Keratinocyte (primary cell): ENCODE measurements around the gene ACSS2. TPM values are rescaled to one million over a fixed set of nuclear protein-coding genes. Genes with fewer than 3 reads are reported as not detected.

Source experiments
- DNase-seq: peaks from one replicate; pipeline ENCODE4 v3.0.0-alpha.2; 2011; ENCODE audit warnings: low read depth, missing footprints, low spot score
- FAIRE-seq: peaks from 2 replicates; lab custom pipeline; 2011; peaks lifted over from hg19 to GRCh38; lab: Jason Lieb, UNC
- H2AFZ ChIP-seq: 2 replicates; pipeline ENCODE4 v1.6.0; 2012; ENCODE audit warnings: low read length, control low read depth, inconsistent platforms; ENCODE audit not compliant: control insufficient read depth
- H3K27ac ChIP-seq: 2 replicates; pipeline ENCODE4 v1.5.1; 2011; ENCODE audit warnings: low read length; ENCODE audit not compliant: control insufficient read depth, insufficient read depth
- H3K27me3 ChIP-seq: 3 replicates; pipeline ENCODE4 v1.6.0; 2011; ENCODE audit warnings: low read length; ENCODE audit not compliant: control insufficient read depth, insufficient read depth; ENCODE audit errors: extremely low read depth
- H3K36me3 ChIP-seq, 2 experiments: 2 replicates in 1 of 2; 3 replicates in 1 of 2; pipeline ENCODE4 v1.5.1; 2011; ENCODE audit warnings: low read length in 2 of 2, mild to moderate bottlenecking in 1 of 2; ENCODE audit not compliant: control insufficient read depth in 2 of 2, insufficient read depth in 2 of 2; ENCODE audit errors: extremely low read depth in 1 of 2
- H3K4me1 ChIP-seq: 3 replicates; pipeline ENCODE4 v1.5.1; 2011; ENCODE audit warnings: low read length; ENCODE audit not compliant: control insufficient read depth, insufficient read depth; ENCODE audit errors: extremely low read depth
- H3K4me2 ChIP-seq: 3 replicates; pipeline ENCODE4 v1.6.0; 2011; ENCODE audit warnings: low read depth, low read length; ENCODE audit not compliant: control insufficient read depth, insufficient read depth; ENCODE audit errors: extremely low read depth
- H3K4me3 ChIP-seq, 3 experiments: fragments of 200-600 bp in 1 of 3; sonication (generic) in 1 of 3; 2 replicates in 2 of 3; 3 replicates in 1 of 3; pipeline ENCODE4 v1.5.1; 2011 to 2016; ENCODE audit warnings: low read length in 3 of 3, mild to moderate bottlenecking in 3 of 3, control low read depth in 2 of 3, inconsistent platforms in 1 of 3, low read depth in 1 of 3, mixed read lengths in 1 of 3, mixed run types in 1 of 3, moderate library complexity in 1 of 3; ENCODE audit not compliant: control insufficient read depth in 2 of 3, insufficient read depth in 2 of 3; ENCODE audit errors: extremely low read depth in 1 of 3
- H3K79me2 ChIP-seq: 2 replicates; pipeline ENCODE4 v1.6.0; 2012; ENCODE audit warnings: low read length; ENCODE audit not compliant: control insufficient read depth, insufficient read depth
- H3K9ac ChIP-seq: 3 replicates; pipeline ENCODE4 v1.6.0; 2011; ENCODE audit warnings: low read length; ENCODE audit not compliant: control insufficient read depth, insufficient read depth; ENCODE audit errors: extremely low read depth
- H3K9me1 ChIP-seq: 3 replicates; pipeline ENCODE4 v1.6.0; 2011; ENCODE audit warnings: low read length; ENCODE audit not compliant: control insufficient read depth, insufficient read depth; ENCODE audit errors: extremely low read depth
- H3K9me3 ChIP-seq: 2 replicates; pipeline ENCODE4 v1.5.1; 2012; ENCODE audit warnings: low read depth, low read length; ENCODE audit not compliant: control insufficient read depth
- H4K20me1 ChIP-seq: 3 replicates; pipeline ENCODE4 v1.6.0; 2011; ENCODE audit warnings: low read length; ENCODE audit not compliant: control insufficient read depth, insufficient read depth; ENCODE audit errors: extremely low read depth
- EZH2 ChIP-seq: IDR thresholded peaks from one replicate; pipeline ENCODE4 v1.6.1; 2012; ENCODE audit warnings: inconsistent platforms, mild to moderate bottlenecking, low read length, moderate library complexity
- dilution Hi-C: fragments of 300-500 bp; cut with MboI; formaldehyde crosslinking; loops from one replicate; pipeline ENCODE4 v1.7.0; 2020; ENCODE audit warnings: low sequenced_read_pairs; ENCODE audit not compliant: extremely low pct_ligation_motif_present
- polyA plus RNA-seq, 5 experiments: library from polyadenylated mRNA; depleted of rRNA in 3 of 5; stranded (reverse) in 3 of 5; stranded (forward) in 1 of 5; unstranded in 1 of 5; fragments of >200 nt; gene quantifications; 1 replicate in 1 of 5; 2 replicates in 3 of 5; 3 replicates in 1 of 5; pipeline versions ENCODE4 v1.2.1 to v1.2.3, GENCODE V29; 2011 to 2012; ENCODE audit warnings: missing spikeins in 2 of 5, low read depth in 1 of 5, low replicate concordance in 1 of 5
- TF ChIP-seq, protein P1 (sequence below), 3 experiments: IDR thresholded peaks in 1 of 3; conservative IDR thresholded peaks in 1 of 3; optimal IDR thresholded peaks in 1 of 3; 2 replicates in 2 of 3; 3 replicates in 1 of 3; pipeline versions ENCODE3 to v1.5.1; 2011; ENCODE audit warnings: low read length in 3 of 3, mild to moderate bottlenecking in 3 of 3, moderate library complexity in 2 of 3, control low read depth in 1 of 3, inconsistent platforms in 1 of 3; ENCODE audit not compliant: insufficient read depth in 2 of 3; ENCODE audit errors: extremely low read depth in 1 of 3

Gene ACSS2
- polyA plus RNA-seq, 1 donor (not counting 4 experiments of a cell fraction or from before 2014, with no cell fraction given) = 90.6 TPM

DNA sequence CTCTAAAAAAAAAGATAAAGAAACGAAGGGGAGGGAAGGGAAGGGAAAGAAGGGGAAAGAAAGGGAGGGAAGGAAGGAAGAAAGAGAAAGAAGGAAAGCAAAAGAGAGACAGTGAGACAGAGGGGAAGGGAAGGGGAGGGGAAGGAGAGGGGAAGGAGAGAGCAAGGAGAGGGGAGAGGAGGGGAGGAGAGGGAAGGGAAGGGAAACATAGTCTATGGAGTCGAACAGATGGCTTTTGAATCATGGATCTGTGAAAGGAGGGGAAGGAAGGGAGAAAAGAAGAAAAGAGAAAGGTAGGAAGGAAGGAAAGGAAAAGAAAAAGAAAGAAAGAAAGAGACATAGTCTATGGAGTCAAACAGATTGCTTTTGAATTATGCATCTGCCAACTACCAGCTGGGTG is 34.3 kb upstream of the ACSS2 start:
- dilution Hi-C loops = no loop called here
- Histone ChIP-seq H3K9me1 (no peaks in the 10 kb centered on the region), H3K9me3 (no peaks in the 10 kb centered on the region)

DNA sequence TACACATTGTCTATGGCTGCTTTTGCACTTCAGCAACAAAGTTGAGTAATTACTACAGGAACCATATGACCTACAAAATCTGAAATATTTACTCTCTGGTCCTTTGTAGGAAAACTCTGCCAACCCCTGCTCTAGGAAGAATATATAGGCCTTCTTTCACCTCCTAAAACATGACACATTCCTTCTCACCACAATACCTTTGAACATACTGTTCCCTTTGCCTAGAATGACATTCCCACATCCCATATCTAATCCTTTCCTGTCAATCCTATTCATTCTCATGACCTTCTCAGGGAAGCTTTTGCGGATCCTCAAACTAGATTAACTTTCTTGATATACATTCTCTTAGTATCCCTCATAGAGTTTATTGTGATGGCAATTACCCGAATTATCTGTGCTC is 33.0 kb upstream of the ACSS2 start:
- Histone ChIP-seq H3K36me3 (no peaks in the 10 kb centered on the region), H2AFZ (no peak overlapping the region), H3K4me3 (no peak overlapping the region), H3K27me3 (no peaks in the 10 kb centered on the region), H3K9me1 (no peaks in the 10 kb centered on the region), H3K9ac (no peak overlapping the region), H3K9me3 (no peaks in the 10 kb centered on the region), H4K20me1 (no peaks in the 10 kb centered on the region), H3K4me2 (no peak overlapping the region), H3K4me1 (no peaks in the 10 kb centered on the region), H3K79me2 (no peaks in the 10 kb centered on the region), H3K27ac (no peak overlapping the region)
- FAIRE-seq = no peak
- dilution Hi-C loops = no loop called here
- TF ChIP-seq, protein P1, sequence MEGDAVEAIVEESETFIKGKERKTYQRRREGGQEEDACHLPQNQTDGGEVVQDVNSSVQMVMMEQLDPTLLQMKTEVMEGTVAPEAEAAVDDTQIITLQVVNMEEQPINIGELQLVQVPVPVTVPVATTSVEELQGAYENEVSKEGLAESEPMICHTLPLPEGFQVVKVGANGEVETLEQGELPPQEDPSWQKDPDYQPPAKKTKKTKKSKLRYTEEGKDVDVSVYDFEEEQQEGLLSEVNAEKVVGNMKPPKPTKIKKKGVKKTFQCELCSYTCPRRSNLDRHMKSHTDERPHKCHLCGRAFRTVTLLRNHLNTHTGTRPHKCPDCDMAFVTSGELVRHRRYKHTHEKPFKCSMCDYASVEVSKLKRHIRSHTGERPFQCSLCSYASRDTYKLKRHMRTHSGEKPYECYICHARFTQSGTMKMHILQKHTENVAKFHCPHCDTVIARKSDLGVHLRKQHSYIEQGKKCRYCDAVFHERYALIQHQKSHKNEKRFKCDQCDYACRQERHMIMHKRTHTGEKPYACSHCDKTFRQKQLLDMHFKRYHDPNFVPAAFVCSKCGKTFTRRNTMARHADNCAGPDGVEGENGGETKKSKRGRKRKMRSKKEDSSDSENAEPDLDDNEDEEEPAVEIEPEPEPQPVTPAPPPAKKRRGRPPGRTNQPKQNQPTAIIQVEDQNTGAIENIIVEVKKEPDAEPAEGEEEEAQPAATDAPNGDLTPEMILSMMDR (optimal IDR thresholded peaks at IDR 0.05 in 1 of 3, IDR thresholded peaks at IDR 0.05 in 1 of 3, conservative IDR thresholded peaks at IDR 0.05 in 1 of 3; ENCODE audit: extremely low read depth in 1 of 3, insufficient read depth in 2 of 3, low read length in 3 of 3) = no peak
- TF ChIP-seq EZH2 = no peak
- no peak for DNase-seq

More for the DNA sequence above, 34.3 kb upstream of the ACSS2 start:
- H3K4me1 ChIP-seq = no peaks in the 10 kb centered on the region
- no peak for FAIRE-seq
- TF ChIP-seq, protein P1 (optimal IDR thresholded peaks at IDR 0.05 in 1 of 3, IDR thresholded peaks at IDR 0.05 in 1 of 3, conservative IDR thresholded peaks at IDR 0.05 in 1 of 3; ENCODE audit: extremely low read depth in 1 of 3, insufficient read depth in 2 of 3, low read length in 3 of 3) = no peak
- no peak for TF ChIP-seq EZH2
- no peaks in the 10 kb centered on the region for H3K27me3 ChIP-seq
- H2AFZ ChIP-seq = no peak overlapping the region
- no peak overlapping the region for H3K4me3 ChIP-seq
- no peak overlapping the region for H3K4me2 ChIP-seq
- no peaks in the 10 kb centered on the region for H3K36me3 ChIP-seq
- no peaks in the 10 kb centered on the region for H4K20me1 ChIP-seq
- no peaks in the 10 kb centered on the region for H3K79me2 ChIP-seq
- H3K27ac ChIP-seq = no peak overlapping the region
- DNase-seq = no peak
- no peak overlapping the region for H3K9ac ChIP-seq
